Stimulated activated CD4-positive, alpha-beta T cell treated with anti-CD3 and anti-CD28 coated beads, Interleukin-1b, Interleukin-23, amount 100 ng/mL, for 24 hours (primary cell): ENCODE data around the gene ADCY2.

Experiments used
- DNase-seq, 4 experiments: peaks; one replicate each; pipeline ENCODE4 v3.0.0-alpha.2; 2020; ENCODE audit warnings: low read depth in 4 of 4, low spot score in 1 of 4

Gene ADCY2

DNA sequence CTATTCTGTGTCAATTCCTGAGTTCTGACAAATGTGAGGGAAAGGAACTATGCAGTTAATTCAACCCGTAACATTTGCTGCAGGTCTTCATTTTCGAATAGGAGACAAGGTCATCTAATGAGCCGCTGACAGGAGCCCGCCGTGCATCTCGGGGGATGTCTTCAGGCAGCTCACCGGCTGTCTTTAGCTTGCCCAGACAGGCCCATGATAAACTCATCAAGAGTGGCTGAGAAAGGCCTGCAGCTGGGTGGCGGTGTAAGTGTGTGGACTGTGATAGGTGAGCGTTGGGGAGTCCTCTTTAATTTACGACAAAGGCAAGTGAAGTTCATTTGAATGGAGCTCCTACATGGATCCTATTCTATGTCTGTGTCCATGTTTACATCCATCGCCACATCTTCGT is 190.5 kb downstream of the ADCY2 start:
- DNase-seq, result no peak

DNA sequence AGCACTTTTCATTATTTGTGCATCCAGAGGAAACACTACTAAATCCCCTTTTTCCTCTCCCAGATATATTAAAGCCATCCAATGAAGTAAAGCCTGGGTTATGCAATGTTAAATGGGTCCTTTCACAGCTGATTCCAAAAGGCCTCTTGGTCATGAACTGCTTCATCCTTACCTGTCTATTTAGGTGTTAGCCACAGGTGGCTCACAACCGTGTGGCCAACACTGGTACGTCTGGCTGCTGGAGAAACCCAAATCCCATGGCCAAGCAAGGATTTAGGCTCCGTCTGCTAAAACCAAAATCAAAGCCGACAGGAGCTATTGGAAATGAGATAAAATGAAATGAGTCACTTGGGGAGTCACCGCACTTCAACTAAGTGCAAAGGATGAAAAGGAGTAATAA is 193.9 kb downstream of the ADCY2 start:
- no peak for DNase-seq

DNA sequence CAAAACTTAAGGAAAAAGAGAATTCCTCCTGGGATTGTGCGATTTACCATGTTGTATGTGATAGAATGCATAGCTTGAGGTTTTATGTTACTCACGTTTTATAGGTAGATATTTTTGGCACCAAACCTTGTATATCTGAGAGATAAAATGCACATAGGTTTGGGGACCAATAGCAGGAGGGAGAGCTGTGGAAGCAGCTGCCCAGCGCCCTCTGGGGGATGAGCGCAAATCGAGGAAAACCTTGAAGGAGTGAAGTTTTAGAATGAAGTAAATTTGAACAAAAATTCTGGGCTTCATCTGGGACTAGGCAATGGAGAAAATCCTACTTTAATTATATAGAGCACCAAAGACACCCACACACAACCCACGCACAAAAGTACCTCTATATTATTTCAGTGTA is 197.0 kb downstream of the ADCY2 start:
- DNase-seq, result no peak

DNA sequence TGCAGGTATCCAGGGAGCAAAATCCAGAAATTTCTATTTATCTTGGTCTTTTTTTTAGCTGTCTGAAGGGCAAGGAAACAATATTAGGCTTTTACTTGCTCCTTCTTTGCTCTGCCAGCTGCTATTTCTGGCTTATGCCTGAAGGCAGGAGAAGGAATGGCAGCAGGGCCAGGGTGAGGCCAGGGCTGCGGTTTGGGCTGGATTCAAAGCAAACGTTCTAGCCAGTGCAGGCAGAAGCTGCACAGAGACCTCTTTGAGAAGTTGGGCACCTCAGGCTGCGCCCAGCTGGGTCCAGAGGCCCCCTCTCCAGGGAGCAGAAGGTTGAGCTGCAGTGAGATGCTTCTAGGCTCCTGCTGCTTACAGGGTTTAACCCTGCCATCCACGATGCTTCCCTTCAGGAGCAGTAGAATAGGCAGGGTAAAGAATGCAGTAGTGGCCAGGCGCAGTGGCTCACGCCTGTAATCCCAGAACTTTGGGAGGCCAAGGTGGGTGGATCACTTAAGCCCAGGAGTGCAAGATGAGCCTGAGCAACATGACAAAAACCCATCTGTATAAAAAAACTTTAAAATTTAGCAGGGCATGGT is 201.2 kb downstream of the ADCY2 start:
- DNase-seq, result no peak

DNA sequence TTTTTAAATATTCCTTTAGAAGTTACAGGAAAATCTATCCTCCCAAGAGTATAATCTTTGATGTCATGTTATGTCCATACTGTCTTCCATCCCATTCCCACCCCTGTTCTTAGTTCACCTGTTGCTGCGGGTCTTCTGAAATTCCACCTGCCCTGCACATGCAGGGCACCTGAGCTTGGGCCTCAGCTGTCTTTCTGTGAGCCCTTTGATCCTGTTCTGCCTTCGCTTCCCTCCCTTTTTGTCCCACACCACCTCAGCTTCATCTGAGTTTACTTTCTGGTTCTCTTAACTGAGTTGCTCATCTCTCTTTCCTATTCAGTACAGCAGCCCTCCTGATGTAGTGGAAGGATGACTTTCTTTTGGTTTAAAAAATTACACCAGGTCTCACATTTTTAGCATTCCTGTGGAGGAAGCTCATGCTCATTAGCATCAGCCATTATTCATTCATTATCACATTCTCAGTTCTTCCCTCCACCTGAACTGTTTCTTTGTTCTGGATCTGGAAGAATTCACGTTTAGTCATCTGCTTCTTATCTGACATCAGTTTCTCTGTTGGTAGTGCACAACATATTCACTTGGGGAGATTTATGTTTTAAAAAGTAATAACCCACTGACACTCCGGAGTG is 211.0 kb downstream of the ADCY2 start:
- no peak for DNase-seq

DNA sequence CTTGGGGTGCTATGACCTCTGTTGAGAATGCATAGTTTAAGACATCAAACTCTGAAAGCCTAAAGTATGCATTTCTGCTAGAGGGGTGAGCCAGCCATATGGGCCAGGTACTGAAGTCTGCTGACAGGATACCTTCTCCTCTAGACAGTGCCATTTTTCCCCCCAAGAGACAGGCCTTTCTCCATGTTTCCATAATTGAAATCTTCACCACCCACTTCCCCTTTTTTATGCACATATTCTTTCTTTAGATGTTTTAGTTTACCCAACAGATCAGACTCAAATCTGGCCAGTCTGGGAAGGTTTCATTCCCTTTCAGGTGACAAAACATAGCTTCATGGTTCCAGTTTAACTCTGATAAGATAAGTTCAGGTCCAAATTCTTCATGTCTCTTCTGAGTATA is 212.8 kb downstream of the ADCY2 start:
- no peak for DNase-seq

DNA sequence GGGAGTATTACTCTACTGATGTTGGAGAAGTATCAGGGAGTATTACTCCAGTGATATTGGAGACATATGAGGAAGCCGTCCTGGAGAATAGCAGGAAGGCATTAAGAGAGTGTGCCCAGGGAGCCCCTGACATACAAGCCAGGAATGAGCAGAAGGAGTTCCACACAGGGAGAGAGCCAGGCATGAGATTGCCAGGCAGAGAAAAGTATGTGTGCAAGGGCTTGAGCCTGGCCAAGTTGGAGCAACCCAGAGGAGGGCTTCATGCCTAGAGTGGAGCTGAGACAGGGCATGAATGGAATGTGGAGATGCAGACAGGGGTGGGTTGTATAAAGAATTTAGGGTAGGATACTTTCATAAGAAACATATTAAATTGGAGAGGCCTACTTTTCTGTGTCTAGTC is 213.8 kb downstream of the ADCY2 start:
- DNase-seq, result no peak

DNA sequence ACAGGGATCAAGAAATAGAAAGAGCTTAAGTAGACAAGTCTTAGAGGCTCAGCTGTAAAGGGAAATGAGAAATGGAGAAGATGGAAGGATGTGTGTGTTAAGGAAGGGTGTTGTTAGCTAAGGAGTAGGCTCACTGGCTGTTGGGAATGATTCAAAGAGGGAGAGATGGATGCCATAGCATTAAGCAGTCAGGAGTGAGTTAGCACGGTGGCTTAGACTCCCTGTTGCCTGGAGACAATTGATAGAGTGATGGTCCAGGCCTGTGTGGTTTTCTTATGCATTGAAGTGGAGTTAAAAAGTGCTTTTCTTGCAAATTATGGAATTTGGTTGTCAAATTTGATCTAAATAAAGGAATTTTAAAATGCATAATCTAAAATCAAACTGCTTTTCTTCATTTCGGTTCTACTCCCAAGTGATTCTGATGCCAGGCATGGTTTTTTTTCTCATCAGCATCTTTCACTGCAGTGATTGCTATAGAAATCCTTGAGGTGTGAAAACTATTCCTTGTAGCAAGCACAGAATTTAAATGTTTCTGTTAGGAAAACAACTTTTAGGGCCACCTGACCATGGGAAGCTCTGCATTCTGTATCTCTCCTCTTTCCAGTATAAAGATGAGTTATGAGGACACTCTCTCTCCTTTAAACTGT is 214.7 kb downstream of the ADCY2 start:
- no peak for DNase-seq

DNA sequence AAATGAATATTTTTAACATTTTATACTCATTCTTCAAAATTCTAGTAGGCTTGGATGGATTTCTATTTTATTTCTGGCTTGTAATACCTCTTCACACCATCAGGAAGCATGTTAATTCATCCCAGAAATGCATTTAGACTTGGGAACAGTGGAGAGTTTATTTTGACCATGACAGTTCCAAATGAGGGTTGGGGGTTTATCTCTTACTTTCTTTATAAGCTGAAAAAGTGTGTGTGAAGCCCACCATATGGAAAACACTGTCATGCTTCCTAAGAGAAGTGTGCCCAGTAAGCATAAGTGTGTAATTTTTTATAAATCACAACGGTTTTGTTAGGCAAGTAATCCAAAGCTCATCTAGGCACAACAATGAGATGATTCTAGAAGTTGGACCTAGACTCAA is 215.6 kb downstream of the ADCY2 start:
- no peak for DNase-seq

DNA sequence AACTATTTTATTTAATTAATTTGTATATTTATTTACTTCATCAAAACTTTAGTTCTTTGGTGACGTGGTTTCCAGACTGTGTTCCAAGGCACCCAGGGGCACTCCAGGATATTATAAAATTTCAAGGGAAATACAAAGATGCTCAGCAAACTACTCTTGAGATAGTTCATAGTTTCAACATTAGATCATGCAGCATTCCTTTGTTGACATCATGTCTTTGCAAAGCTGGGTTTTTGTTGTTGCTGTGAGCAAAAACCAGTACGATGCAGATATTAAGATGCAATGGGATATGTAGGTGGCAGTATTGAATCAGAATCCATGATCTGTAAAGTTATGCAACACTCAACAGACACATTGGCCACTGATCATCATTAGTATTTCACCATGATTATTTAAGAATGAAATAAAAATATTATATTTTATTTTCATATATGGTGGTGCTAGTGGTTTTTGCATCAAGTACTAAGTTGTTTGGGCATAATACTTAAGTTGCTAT is 219.7 kb downstream of the ADCY2 start:
- DNase-seq, result no peak

DNA sequence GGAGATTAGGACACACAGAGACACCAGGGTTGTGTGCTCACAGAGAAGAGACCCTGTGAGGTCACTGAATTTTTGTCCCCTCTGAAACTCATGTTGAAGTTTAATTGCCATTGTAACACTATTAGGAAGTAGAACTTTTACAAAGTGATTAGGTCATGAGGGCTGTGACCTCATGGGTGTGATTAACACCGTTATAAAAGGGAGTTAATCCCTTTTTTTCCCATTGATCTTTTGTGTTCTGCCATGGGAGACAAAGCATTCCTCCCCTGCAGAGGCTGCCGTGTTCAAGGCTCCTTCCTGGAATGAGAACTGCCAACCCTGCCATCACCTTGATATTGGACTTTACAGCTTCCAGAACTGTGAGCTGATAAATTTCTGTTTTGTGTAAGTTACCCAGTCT is 221.0 kb downstream of the ADCY2 start:
- no peak for DNase-seq

DNA sequence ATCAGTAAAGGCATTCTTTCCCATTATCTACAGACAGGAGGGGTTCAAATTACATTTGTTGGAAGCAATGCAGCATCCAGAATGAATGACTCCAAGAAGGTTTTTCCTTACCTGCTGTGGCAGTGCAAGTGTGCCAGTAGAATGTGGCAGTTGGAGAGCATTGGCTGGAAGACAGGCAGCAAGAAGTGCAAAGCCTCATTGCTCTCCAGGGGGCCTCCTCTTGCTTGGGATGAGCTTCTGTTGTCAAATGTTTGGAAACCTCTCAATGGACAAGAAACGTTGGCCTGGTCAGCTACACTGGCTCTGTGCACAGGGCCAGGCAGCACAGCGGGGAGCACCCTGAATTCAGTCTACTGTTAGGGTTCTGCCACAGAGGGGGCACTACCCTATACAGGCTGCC is 226.6 kb downstream of the ADCY2 start:
- DNase-seq, result no peak

DNA sequence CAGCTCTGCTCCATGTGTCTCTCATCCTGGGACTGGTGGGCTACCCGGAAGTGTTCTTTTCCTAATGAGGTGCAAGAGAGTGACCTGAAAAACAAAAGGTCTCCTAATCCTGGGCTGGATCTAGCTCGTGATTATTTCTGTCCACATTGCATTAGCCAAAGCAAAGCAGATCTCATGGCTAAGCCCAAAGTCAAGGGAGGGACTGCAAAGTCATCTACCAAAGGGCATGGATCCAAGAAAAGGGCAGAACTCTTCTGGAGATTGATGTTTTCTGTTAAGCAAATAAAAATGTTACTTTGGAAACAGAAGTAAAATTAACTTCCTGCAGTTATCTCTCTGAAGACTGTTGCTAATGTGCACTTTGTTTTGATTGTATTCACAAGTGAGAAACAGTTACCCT is 229.8 kb downstream of the ADCY2 start:
- no peak for DNase-seq

DNA sequence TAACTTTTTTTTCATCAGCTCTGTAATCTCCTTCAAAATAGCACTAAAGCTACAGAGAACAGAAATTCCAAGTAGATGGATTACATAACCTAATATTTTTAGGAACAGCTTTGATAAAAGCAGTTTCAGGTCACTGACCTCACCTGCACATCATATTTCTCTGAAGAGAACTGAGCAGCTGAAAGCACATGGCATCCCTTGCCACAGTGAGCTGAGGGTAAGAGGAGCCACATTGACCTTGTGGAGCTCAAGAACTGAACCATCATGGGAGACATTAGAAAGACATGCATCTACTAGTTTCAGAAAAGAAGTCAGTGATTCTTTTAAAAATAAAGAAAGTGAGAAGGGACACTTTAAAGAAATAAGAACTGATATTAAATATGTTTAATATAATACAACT is 232.3 kb downstream of the ADCY2 start:
- DNase-seq, result no peak

DNA sequence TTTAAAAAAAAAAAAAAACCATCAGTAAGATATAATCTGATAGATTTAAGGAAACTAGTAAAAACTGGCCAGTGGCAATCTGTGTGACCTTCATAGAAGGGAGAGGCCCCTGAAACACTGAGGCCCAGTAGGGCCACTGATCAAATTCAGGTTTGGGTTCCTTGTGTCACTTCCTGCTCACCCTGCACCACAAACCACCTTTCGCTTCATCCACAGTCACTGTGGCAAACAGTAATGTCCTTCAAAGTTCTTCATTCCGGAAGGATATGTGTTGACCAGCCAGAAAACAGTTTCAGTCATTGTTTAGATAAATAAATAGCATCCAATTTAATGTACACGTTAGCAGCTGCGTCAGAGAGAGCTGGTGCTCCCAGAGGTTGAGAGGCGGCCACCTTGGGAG is 232.9 kb downstream of the ADCY2 start:
- DNase-seq, result no peak

DNA sequence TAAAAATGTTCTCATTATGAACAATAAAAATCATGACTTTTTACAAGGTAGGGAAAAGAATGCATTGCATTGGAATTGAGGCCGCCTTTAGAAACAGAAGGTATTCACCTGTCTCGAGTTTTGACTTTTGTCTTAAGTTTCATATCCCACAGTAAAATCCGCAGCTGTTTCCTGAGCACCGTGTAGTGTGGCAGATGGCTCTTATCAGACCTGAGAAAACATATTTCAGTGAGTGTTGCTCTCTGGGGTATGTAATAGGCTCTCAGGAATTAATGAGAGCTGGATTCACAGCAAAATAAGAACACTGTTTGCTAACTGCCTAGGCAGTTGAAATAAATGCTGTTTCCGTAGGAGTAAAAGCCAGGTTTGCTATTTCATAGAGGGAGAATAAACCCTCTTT is 233.6 kb downstream of the ADCY2 start:
- no peak for DNase-seq

DNA sequence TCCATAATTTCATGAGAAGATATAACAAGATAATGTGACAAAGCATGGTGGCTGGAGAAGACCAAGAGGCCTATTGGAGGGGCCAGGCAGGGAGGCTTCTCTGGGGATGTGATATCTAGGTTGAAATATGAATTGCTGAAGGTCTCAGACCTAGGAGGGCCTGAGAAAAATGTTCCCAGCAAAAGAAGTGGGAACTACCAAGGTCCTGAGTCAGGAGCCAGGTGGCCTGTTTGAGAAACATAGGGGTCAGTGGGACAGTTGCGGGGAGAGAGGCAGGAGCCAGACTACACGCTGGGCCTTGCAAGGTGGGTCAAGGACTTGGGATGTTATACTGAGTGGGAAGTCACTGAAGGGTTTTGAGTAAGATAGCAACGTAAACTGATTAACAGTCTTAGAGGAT is 238.9 kb downstream of the ADCY2 start:
- no peak for DNase-seq

DNA sequence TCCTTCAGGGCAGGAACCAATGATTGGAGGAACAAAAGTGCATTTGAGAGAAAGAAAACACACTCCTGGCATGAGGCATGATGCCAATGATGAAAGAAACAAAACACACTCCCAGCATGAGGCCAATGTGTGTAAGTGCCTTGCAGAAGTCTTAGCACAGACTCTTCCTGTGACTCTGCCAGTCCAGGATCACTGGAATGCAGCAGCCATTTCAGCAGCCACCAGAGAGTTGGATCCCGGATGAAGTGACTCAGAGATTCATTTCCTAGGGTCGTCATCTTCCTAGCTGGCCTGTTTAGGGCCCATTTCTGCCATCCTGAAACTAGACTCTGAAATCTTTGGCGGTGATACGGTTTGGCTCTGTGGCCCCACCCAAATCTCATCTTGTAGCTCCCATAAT is 242.5 kb downstream of the ADCY2 start:
- DNase-seq, result no peak

DNA sequence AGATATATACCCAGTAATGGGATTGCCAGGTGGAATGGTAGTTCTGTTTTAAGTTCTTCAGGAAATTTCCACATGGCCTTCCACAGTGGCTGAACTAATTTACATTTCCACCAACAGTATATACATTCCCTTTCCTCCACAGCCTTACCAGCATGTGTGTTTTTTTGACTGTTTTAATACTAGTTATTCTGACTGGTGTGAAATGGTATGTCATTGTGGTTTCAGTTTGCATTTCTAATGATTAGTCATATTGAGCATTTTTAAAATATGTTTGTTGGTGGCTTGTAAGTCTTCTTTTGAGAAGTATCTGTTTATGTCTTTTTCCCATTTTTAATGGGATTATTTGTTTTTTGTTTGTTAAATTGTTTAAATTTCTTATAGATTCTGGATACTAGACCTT is 246.1 kb downstream of the ADCY2 start:
- DNase-seq, result no peak

DNA sequence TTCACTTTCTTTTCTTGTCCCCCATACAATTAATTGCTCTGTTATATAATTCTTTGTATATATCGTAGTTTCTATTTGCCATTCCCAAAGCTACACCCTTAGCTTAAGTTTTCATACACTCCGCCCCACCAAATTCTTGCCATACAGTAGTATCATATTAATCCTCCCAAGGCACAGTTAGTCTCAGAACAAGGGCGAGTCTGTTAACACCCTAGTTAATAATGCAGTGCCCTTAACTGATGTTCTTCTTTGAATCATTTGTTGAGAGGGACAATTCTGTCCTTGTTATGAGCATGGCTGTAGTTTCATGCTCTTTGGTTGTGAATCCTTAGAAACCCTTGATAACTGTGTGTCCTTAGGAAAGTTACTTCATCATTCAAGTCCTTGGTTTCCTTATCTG is 248.8 kb downstream of the ADCY2 start:
- no peak for DNase-seq

DNA sequence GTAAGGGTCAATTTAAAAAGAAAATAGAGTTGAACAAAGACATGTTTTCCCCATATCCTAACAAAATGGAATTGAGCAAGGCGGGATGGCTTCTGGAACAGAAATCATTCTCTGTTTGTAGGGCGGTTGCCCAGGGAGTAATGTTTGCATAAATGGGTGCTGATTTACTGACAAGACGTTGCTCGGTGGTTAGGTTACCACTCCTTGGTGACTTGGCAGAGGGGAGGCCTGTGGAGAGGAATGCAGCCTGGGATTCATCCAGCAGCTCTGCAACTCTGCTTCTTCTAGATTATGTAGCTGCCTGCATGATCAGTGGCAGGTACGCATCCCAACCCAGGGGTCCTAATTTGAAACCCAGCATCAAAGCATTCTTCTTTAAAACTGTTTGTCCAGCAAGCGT is 254.8 kb downstream of the ADCY2 start:
- no peak for DNase-seq

DNA sequence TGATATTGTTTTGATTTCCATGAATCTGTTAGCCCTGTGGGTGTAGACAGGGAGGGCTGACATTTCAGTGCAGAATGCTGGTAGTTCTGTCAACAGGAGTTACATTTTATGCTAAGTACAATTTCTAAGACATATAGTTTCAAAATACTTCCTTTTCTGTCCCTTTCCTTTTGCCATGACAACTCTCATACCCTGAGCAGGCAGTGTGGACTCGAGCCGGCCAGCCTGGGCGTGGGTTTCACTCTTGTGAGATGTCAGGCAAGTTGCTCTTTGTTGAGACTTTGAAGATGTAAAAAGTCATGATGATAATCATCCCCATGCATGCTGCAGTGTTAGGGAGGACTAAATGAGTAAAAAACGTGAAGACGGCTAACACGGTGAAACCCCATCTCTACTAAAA is 257.1 kb downstream of the ADCY2 start:
- DNase-seq, result no peak

DNA sequence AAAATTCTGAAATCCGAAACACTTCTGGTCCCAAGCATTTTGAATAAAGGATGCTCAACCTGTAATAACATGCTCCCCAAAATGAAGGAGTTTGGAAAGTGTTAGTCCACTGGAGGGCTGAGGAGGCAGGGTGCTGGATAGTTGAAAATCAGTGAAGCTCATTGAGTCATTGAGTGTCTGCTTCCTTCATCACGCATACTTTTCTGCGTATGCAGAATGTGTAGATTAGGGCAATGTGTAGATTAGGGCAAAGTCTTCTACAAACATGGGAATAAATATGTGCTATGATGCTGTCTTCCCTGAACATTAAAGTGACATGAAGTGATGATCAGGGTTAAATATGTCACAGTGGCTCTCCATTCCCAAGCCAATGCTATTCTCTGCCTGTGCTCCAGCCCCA is 261.2 kb downstream of the ADCY2 start:
- no peak for DNase-seq
